Measurements from ENCODE around the gene KCNK17. TPM values are rescaled to one million over a fixed set of nuclear protein-coding genes. Genes with fewer than 3 reads are reported as not detected.

KCNK17 gene
- not detected in 2 replicates for total RNA-seq (2014; rRNA removed; shearing (Covaris generic); ENCODE audit: low replicate concordance)

- no peak for DNase-seq
- Histone ChIP-seq H3K4me3 (no peak within 1 kb of the TSS), H3K27me3 (no peaks in the 10 kb centered on the region), H3K36me3 (no peaks in the 10 kb centered on the region), H3K9me3 (no peaks in the 10 kb centered on the region)
Observed at GRCh38 chr6:39314273-39314795, at the start of gene KCNK17. Gene KCNK17 (minus strand): TSS chr6:39314419. CDS start chr6:39314320, 99 bp downstream.

DNA sequence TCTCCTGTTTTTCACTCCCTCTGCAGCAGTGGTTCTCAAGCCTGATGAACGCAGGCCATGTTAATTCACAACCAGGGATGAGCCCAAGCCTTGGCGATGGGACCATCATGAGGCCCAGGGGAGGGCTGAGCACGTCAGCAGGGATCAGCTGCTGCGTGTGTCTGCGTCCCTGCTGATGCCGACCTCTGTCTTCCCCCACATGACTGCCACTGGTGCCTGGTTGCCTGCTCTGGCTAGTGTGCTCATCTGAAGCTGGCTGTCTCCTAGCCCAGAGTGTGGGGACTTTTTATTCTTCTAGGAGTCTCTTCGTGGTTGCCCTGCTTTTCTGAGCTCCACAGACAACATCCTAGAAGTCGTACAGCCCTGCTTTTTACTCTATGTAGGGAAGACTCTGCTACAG lies 49.1 kb upstream of the KCNK17 start:
- H3K9me3 ChIP-seq: no peaks in the 10 kb centered on the region
- no peaks in the 10 kb centered on the region for H3K36me3 ChIP-seq
- no peak for DNase-seq
- H3K4me3 ChIP-seq: no peak overlapping the region
- no peaks in the 10 kb centered on the region for H3K27me3 ChIP-seq

DNA sequence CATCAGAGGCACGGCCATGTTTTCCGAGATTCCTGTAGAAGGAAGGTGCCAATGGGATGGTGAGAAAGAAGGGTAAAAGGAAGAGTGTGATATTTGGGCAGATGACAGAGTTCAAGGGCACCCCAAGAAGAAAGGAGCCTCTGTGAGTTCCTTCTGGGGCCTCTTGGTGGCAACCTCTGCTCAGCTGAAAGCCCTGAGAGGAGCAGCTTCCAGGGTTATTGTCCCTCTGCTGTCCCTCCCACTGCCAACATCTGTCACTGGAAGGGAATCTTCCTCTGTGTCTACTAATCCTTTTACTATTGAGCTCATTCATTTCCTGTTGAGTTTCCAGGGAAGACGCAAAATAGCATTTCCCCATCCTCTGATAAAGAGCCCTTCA lies 48.3 kb upstream of the KCNK17 start:
- Histone ChIP-seq H3K36me3 (no peaks in the 10 kb centered on the region), H3K4me3 (no peak overlapping the region), H3K9me3 (no peaks in the 10 kb centered on the region), H3K27me3 (no peaks in the 10 kb centered on the region)
- no peak for DNase-seq

- Histone ChIP-seq H3K4me3 (no peak overlapping the region), H3K27me3 (no peaks in the 10 kb centered on the region), H3K36me3 (no peaks in the 10 kb centered on the region), H3K9me3 (no peaks in the 10 kb centered on the region)
- DNase-seq: peak; percentile 31
Observed at GRCh38 chr6:39361657-39362486, 47.7 kb upstream of the KCNK17 start.

DNA sequence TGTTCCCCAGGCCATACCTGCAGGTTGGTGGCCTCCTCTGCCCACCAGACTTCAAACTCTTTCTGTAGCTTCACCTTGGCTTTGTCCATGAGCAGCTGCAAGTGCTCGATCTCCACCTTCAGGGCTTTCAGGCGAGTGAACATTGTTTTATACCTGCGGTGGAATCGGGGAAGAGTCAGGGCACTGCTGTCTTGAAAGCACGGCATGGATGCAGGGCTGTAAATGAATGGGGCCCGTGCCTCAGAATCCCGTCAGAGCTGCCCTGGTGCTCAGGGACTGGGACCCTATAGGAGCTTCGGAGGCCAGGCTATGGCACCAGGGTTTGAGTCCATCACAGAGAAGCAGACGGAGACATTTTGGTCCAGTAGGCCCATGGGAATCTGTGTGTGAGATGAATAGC lies 46.2 kb upstream of the KCNK17 start:
- DNase-seq: no peak
- no peaks in the 10 kb centered on the region for H3K36me3 ChIP-seq
- no peak overlapping the region for H3K4me3 ChIP-seq
- H3K9me3 ChIP-seq: no peaks in the 10 kb centered on the region
- no peaks in the 10 kb centered on the region for H3K27me3 ChIP-seq

DNA sequence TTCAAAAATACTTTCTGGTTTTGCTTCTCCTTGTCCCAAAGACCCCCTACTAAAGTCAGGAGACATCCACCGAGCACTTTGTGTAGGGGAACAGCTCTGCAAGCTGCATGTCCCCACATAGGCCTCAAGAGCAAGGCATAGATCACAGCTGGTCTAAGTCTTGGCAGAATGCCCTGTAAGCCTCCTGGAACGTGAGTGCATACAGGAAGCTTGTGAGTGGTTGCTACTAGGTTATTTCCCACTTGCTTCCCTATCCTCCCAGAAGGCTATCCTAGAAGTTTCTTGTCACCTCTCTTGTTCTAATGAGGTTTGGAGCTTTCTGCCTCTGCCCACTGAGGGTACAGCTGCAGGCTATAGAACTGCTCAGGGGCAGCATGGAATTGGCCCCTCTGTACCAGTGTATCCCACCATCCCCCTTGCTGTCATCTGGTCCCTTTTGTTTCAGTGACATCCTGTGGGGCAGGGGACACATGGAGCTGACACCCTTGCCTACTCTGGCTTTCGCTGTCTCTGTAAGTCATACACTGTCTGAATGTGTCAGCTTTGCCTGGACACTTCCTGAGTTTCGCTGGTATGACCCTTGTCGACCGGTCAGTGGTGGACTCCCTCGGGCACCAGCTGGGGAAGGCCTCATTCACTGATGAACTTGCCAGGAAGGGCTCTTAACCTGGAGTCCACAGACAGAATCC lies 43.9 kb upstream of the KCNK17 start:
- H3K4me3 ChIP-seq: no peak overlapping the region
- peak; percentile 29 for DNase-seq
- H3K36me3 ChIP-seq: no peaks in the 10 kb centered on the region
- H3K9me3 ChIP-seq: no peaks in the 10 kb centered on the region
- H3K27me3 ChIP-seq: no peaks in the 10 kb centered on the region

- DNase-seq: no peak
- Histone ChIP-seq H3K4me3 (no peak overlapping the region), H3K27me3 (no peaks in the 10 kb centered on the region), H3K9me3 (no peaks in the 10 kb centered on the region), H3K36me3 (no peaks in the 10 kb centered on the region)
Observed at GRCh38 chr6:39353698-39354315, 39.6 kb upstream of the KCNK17 start.

- H3K4me3 ChIP-seq: no peak overlapping the region
- no peaks in the 10 kb centered on the region for H3K9me3 ChIP-seq
- H3K27me3 ChIP-seq: no peaks in the 10 kb centered on the region
- no peak for DNase-seq
- no peaks in the 10 kb centered on the region for H3K36me3 ChIP-seq
Observed at GRCh38 chr6:39350723-39351505, 36.7 kb upstream of the KCNK17 start.

DNA sequence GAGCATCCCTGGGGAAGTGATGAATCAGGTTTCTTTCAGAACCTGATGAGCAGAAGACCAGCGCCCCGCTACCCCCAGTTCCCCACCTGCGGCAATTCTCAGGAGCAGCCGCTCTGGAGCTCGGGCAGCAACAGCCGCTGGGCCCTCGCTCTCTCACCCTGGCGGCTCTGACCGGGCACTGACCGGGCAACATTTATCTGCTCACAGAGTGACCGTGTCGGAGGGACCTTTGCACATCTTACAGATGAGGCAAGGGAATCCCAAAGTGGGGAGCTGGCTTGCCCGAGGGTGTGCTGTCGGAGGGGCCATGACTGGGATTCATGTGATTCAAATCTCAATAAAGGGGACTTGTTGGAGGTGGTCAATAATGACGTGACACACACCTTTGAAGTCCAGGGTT lies 34.5 kb upstream of the KCNK17 start:
- no peak for DNase-seq
- no peaks in the 10 kb centered on the region for H3K36me3 ChIP-seq
- no peaks in the 10 kb centered on the region for H3K9me3 ChIP-seq
- H3K27me3 ChIP-seq: no peaks in the 10 kb centered on the region
- no peak overlapping the region for H3K4me3 ChIP-seq

- no peaks in the 10 kb centered on the region for H3K36me3 ChIP-seq
- no peak for DNase-seq
- no peaks in the 10 kb centered on the region for H3K27me3 ChIP-seq
Observed at GRCh38 chr6:39347906-39348585, 33.8 kb upstream of the KCNK17 start.

GRCh38 chr6:39347206-39347605 lies 33.0 kb upstream of the KCNK17 start:
- Histone ChIP-seq H3K4me3 (no peak overlapping the region), H3K9me3 (no peaks in the 10 kb centered on the region), H3K36me3 (no peaks in the 10 kb centered on the region), H3K27me3 (no peaks in the 10 kb centered on the region)
- DNase-seq: no peak

More at GRCh38 chr6:39347906-39348585, 33.8 kb upstream of the KCNK17 start:
- Histone ChIP-seq H3K4me3 (no peak overlapping the region), H3K9me3 (no peaks in the 10 kb centered on the region)

DNA sequence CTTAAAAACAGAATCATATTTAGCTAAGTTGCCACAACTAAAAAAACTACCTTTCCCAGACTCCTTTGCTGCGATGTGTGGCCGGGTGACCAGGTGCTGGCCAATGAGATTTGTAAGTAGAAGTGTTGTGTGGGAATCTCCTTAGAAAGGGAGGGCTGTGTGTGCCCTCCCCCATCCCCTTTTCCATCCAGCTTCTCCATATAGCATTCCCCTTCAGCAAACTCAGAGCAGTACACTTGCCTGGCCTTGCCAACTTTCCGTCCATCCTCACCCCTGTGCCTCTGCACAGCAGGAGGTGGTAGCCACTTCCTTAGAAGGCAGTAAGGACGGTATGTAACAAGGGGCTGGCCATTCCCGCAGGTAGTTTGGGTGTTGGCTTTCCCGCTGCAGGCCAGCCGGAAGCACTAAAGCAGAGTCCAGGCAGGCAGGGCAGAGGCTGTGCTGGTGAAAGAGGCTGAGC lies 30.6 kb upstream of the KCNK17 start:
- H3K36me3 ChIP-seq: no peaks in the 10 kb centered on the region
- H3K9me3 ChIP-seq: no peaks in the 10 kb centered on the region
- no peak for DNase-seq
- H3K27me3 ChIP-seq: no peaks in the 10 kb centered on the region
- no peak overlapping the region for H3K4me3 ChIP-seq

DNA sequence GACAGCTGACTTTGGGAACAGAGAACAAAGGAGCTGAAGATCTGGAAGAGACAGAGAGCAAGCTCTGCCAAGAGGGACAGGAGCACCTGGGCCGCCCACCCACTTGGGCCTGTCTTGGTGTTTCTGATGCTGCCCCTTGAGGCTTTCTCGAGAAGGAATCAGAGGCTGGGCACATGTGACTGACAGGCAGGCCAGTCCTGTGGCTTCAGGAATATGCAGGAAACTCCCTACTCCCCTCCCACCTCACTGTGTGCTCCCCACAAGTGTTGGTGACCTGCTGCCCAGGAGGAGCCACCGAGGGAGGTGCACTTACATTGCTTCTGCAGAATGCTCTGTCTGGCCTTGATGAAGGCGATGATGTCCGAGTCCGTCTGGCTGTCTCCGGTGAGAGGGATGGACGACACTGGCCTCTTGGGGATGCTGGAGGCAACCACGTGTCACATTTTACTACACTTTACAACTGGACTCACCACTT lies 29.2 kb upstream of the KCNK17 start:
- Histone ChIP-seq H3K36me3 (no peaks in the 10 kb centered on the region), H3K4me3 (no peak overlapping the region), H3K9me3 (no peaks in the 10 kb centered on the region), H3K27me3 (no peaks in the 10 kb centered on the region)
- DNase-seq: no peak

DNA sequence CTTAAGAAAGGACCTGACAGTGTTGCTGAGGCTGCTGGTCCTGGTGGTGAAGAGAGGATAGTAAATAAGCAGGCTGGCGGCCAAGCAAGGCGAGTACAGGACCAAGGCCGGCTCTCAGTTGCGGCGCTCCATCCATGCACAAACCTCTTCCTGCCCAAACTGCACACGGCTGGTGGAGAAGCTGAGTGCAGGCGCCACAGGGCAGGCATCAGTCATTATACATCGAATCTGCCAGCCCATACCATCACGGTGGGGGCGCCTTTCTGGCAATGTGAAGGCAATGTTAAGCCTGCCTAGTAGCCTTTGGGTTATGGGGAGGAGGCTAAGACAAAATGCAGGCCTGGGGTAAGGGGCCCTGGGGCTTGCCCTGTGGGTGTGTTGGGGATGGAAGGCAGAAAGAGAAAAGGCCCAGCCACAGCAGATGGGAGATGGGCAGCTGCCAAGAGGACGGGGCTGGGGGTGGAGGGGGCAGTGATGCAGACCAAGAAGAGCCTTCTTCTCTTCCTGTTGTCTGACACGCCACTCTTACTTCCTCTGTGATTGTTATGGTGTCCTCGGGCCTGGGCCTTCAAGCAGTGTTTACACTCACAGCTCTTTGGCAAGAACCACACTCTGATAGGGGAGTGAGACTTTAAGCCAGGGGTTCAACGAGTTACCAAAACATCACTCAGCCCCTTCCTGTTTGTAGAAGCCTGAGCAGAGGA lies 28.6 kb upstream of the KCNK17 start:
- no peak for DNase-seq
- Histone ChIP-seq H3K27me3 (no peaks in the 10 kb centered on the region), H3K36me3 (no peaks in the 10 kb centered on the region)

GRCh38 chr6:39341937-39342336 lies 27.7 kb upstream of the KCNK17 start:
- Histone ChIP-seq H3K36me3 (no peaks in the 10 kb centered on the region), H3K27me3 (no peaks in the 10 kb centered on the region), H3K9me3 (no peaks in the 10 kb centered on the region), H3K4me3 (no peak overlapping the region)
- DNase-seq: no peak

More for the DNA sequence above, 28.6 kb upstream of the KCNK17 start:
- H3K9me3 ChIP-seq: no peaks in the 10 kb centered on the region
- H3K4me3 ChIP-seq: no peak overlapping the region

Measured in MG63 (cell line).